ENCODE data around the gene PROK2. TPM values are rescaled to one million over a fixed set of nuclear protein-coding genes. Genes with fewer than 3 reads are reported as not detected.

PROK2 gene
- total RNA-seq (not detected in 2 replicates), polyA plus RNA-seq (0.06 and 0.07 TPM in 2 replicates), polyA minus RNA-seq (0.50 TPM in 1 of 2 replicates, not detected in the other)
- total RNA-seq (2013) = 0.07 TPM

- H3K4me1 ChIP-seq (ENCODE audit: control insufficient read depth in 2 of 2, insufficient read depth in 2 of 2, low read length in 2 of 2) = peaks cover 12 to 14% of the 10 kb centered on the region in 2 donors
- peak; percentile 22 for DNase-seq
- H4K20me1 ChIP-seq (ENCODE audit: control insufficient read depth, insufficient read depth, low read length, poor library complexity, severe bottlenecking) = no peaks in the 10 kb centered on the region
- intact Hi-C loops (cut with micrococcal nuclease) = no loop called here
- ATAC-seq (ENCODE audit: low read depth) = peak; percentile 21
- H3K36me3 ChIP-seq (replicated peaks in 1 of 2; ENCODE audit: control extremely low read depth in 1 of 2, control insufficient read depth in 1 of 2, extremely low read depth in 1 of 2, insufficient read depth in 2 of 2, low read length in 1 of 2) = no peaks in the 10 kb centered on the region
- peak within 1 kb of the TSS; percentile 81 for H3K4me3 Mint-ChIP-seq
- H3K27me3 ChIP-seq (replicated peaks in 1 of 4; ENCODE audit: control extremely low read depth in 1 of 4, control insufficient read depth in 3 of 4, insufficient read depth in 4 of 4, low read length in 3 of 4) = peaks cover 0 to 22% (median 17%) of the 10 kb centered on the region in 4 experiments
- no peaks in the 10 kb centered on the region for H3K9me3 ChIP-seq (ENCODE audit: control extremely low read depth in 1 of 3, control insufficient read depth in 2 of 3, insufficient read depth in 1 of 3, low read length in 2 of 3)
- ChIA-PET CTCF (no interaction called here), POLR2A (no interaction called here)
- H3K4me1 Mint-ChIP-seq = peaks cover 19% of the 10 kb centered on the region
- H3K27ac ChIP-seq (ENCODE audit: low read length in 2 of 2) = no peak within 1 kb of the TSS
- H3K4me2 ChIP-seq (replicated peaks; ENCODE audit: low read depth, low read length, poor library complexity, severe bottlenecking) = peak within 1 kb of the TSS; percentile 64
- TF ChIP-seq EZH2 (IDR thresholded peaks at IDR 0.05; ENCODE audit: borderline replicate concordance, insufficient read depth, low read depth, low read length, poor library complexity, severe bottlenecking) (no peak), CTCF (IDR thresholded peaks at IDR 0.05) (no peak)
- H3K9ac ChIP-seq (ENCODE audit: low read length) = no peak within 1 kb of the TSS
- H2AFZ ChIP-seq (ENCODE audit: insufficient read depth, low read depth, low read length, poor library complexity, severe bottlenecking) = peak within 1 kb of the TSS; percentile 28
- WGBS (ENCODE audit: insufficient coverage) = 2% methylated on average over 89 of the region's 89 CpGs
- peak within 1 kb of the TSS in 1 of 5 experiments; percentile 84 for H3K4me3 ChIP-seq (ENCODE audit: control extremely low read depth in 1 of 5, extremely low read depth in 1 of 5, insufficient read depth in 1 of 5, low read depth in 2 of 5, low read length in 4 of 5)
- no peaks in the 10 kb centered on the region for H3K9me3 Mint-ChIP-seq (ENCODE audit: insufficient read depth)
- H3K79me2 ChIP-seq (ENCODE audit: control insufficient read depth, insufficient read depth, low read length) = no peaks in the 10 kb centered on the region
- peaks cover 65% of the 10 kb centered on the region for H3K27me3 Mint-ChIP-seq
- H3K27ac Mint-ChIP-seq = no peak within 1 kb of the TSS
Observed at GRCh38 chr3:71784914-71785531, at the start of gene PROK2. TSS of gene PROK2 (minus strand) at chr3:71785148. CDS start at chr3:71785052, 96 bp downstream.

- Mint-ChIP-seq H3K9me3 (ENCODE audit: insufficient read depth) (no peaks in the 10 kb centered on the region), H3K4me1 (no peaks in the 10 kb centered on the region), H3K4me3 (no peak overlapping the region), H3K27ac (no peak overlapping the region), H3K27me3 (peaks cover 15% of the 10 kb centered on the region)
- DNase-seq (no peak), ATAC-seq (ENCODE audit: low read depth) (no peak)
- no peaks in the 10 kb centered on the region for H3K79me2 ChIP-seq (ENCODE audit: control insufficient read depth, insufficient read depth, low read length)
- no CpG with 5 or more reads among the region's 2 CpGs for WGBS (ENCODE audit: insufficient coverage)
- H3K4me1 ChIP-seq (ENCODE audit: control insufficient read depth in 2 of 2, insufficient read depth in 2 of 2, low read length in 2 of 2) = no peaks in the 10 kb centered on the region
- H3K4me2 ChIP-seq (replicated peaks; ENCODE audit: low read depth, low read length, poor library complexity, severe bottlenecking) = no peak overlapping the region
- no peaks in the 10 kb centered on the region for H3K36me3 ChIP-seq (replicated peaks in 1 of 2; ENCODE audit: control extremely low read depth in 1 of 2, control insufficient read depth in 1 of 2, extremely low read depth in 1 of 2, insufficient read depth in 2 of 2, low read length in 1 of 2)
- H3K4me3 ChIP-seq (ENCODE audit: control extremely low read depth in 1 of 5, extremely low read depth in 1 of 5, insufficient read depth in 1 of 5, low read depth in 2 of 5, low read length in 4 of 5) = no peak overlapping the region
- H3K27ac ChIP-seq (ENCODE audit: low read length in 2 of 2) = no peak overlapping the region
- H3K27me3 ChIP-seq (replicated peaks in 1 of 4; ENCODE audit: control extremely low read depth in 1 of 4, control insufficient read depth in 3 of 4, insufficient read depth in 4 of 4, low read length in 3 of 4) = no peaks in the 10 kb centered on the region
- intact Hi-C loops (cut with micrococcal nuclease) = no loop called here
- TF ChIP-seq EZH2 (IDR thresholded peaks at IDR 0.05; ENCODE audit: borderline replicate concordance, insufficient read depth, low read depth, low read length, poor library complexity, severe bottlenecking) (no peak), CTCF (IDR thresholded peaks at IDR 0.05) (no peak)
- CTCF ChIA-PET = no interaction called here
- H3K9me3 ChIP-seq (ENCODE audit: control extremely low read depth in 1 of 3, control insufficient read depth in 2 of 3, insufficient read depth in 1 of 3, low read length in 2 of 3) = no peaks in the 10 kb centered on the region
- H4K20me1 ChIP-seq (ENCODE audit: control insufficient read depth, insufficient read depth, low read length, poor library complexity, severe bottlenecking) = no peaks in the 10 kb centered on the region
- POLR2A ChIA-PET = no interaction called here
- no peak overlapping the region for H3K9ac ChIP-seq (ENCODE audit: low read length)
- no peak overlapping the region for H2AFZ ChIP-seq (ENCODE audit: insufficient read depth, low read depth, low read length, poor library complexity, severe bottlenecking)
Observed at GRCh38 chr3:71831599-71831998, 46.7 kb upstream of the PROK2 start.

Measured in B cell (primary cell).